Measurements from ENCODE around the gene TMA7B. TPM values are rescaled to one million over a fixed set of nuclear protein-coding genes. Genes with fewer than 3 reads are reported as not detected.

The TMA7B gene
- total and polyA plus RNA-seq, 2 of the 4 experiments (the other 2 are of a cell fraction) = not detected

- ATAC-seq (ENCODE audit: low read depth) (no peak), DNase-seq (no peak)
- no CpG with 5 or more reads among the region's 4 CpGs for WGBS, 2 experiments (ENCODE audit: extremely low coverage in 2 of 2, insufficient read length in 1 of 2)
- Histone ChIP-seq H4K91ac (ENCODE audit: insufficient read depth, low read depth, low read length) (no peak overlapping the region), H3K4me1 (ENCODE audit: control insufficient read depth, insufficient read depth, low read length) (no peaks in the 10 kb centered on the region; the same call in 1 of the 2 replicates), H3K4me2 (ENCODE audit: low read depth, low read length) (no peak overlapping the region), H3K56ac (ENCODE audit: extremely low read depth, insufficient read depth, low read length) (no peak overlapping the region), H4K5ac (ENCODE audit: low read depth, low read length) (no peak overlapping the region), H3K23ac (ENCODE audit: low read depth, low read length) (no peak overlapping the region), H3K36me3 (ENCODE audit: control insufficient read depth, insufficient read depth, low read length) (no peaks in the 10 kb centered on the region), H2BK120ac (ENCODE audit: low read depth, low read length) (no peak overlapping the region), H4K20me1 (ENCODE audit: insufficient read depth, low read length) (no peaks in the 10 kb centered on the region), H3K14ac (replicated peaks; ENCODE audit: low read depth, low read length) (no peak overlapping the region), H3K79me1 (ENCODE audit: low read depth in 1 of 2, low read length in 2 of 2) (no peaks in the 10 kb centered on the region), H3K9me3 (ENCODE audit: control insufficient read depth, insufficient read depth, low read length) (no peaks in the 10 kb centered on the region), H4K8ac (ENCODE audit: low read depth in 2 of 2, low read length in 2 of 2) (no peak overlapping the region), H3K4ac (ENCODE audit: low read depth, low read length) (no peak overlapping the region), H3K4me3 (ENCODE audit: insufficient read depth, low read depth, low read length) (no peak overlapping the region), H2BK15ac (ENCODE audit: low read depth, low read length) (no peak overlapping the region), H2AK9ac (replicated peaks; ENCODE audit: low read depth, low read length, poor library complexity) (no peak overlapping the region), H2BK20ac (ENCODE audit: low read depth, low read length) (no peak overlapping the region), H3K27ac (ENCODE audit: insufficient read depth, low read length) (no peak overlapping the region), H3K9me1 (ENCODE audit: insufficient read depth, low read length) (no peaks in the 10 kb centered on the region; the same call in 1 of the 2 replicates), H3K27me3 (ENCODE audit: control insufficient read depth, insufficient read depth, low read length) (peaks cover 65% of the 10 kb centered on the region), H2AFZ (replicated peaks; ENCODE audit: low read length, poor library complexity) (no peak overlapping the region), H2AK5ac (ENCODE audit: low read depth, low read length) (no peak overlapping the region), H2BK5ac (ENCODE audit: low read depth, low read length, poor library complexity, severe bottlenecking) (no peak overlapping the region), H3K9ac (ENCODE audit: low read depth, low read length) (no peak overlapping the region), H3K18ac (ENCODE audit: low read depth, low read length) (no peak overlapping the region)
- dilution Hi-C loops (cut with HindIII; ENCODE audit: low sequenced_read_pairs, unreplicated experiment) (no loop called here), in situ Hi-C loops (cut with MboI; ENCODE audit: low sequenced_read_pairs) (no loop called here), intact Hi-C loops (cut with micrococcal nuclease) (no loop called here)
- CTCF ChIA-PET = no interaction called here
- BruUV-seq (replicated peaks) = no TSS peak
- POLR2A ChIA-PET (ENCODE audit: unreplicated experiment) = no interaction called here
- TF ChIP-seq CHD1 (IDR thresholded peaks at IDR 0.05; ENCODE audit: low read depth, low read length) = no peak
- TF ChIP-seq USF2 (IDR thresholded peaks at IDR 0.05; ENCODE audit: low read depth, low read length) = no peak
- no peak for TF ChIP-seq MAFK (IDR thresholded peaks at IDR 0.05; ENCODE audit: low read depth, low read length)
- no peak for TF ChIP-seq RAD21 (IDR thresholded peaks at IDR 0.05; ENCODE audit: low read length)
- no peak for TF ChIP-seq MXI1 (IDR thresholded peaks at IDR 0.05; ENCODE audit: borderline replicate concordance, low read depth, low read length)
- no peak for TF ChIP-seq CTCF (conservative IDR thresholded peaks at IDR 0.05; ENCODE audit: low read depth, low read length)
- no peak for TF ChIP-seq BHLHE40 (IDR thresholded peaks at IDR 0.05; ENCODE audit: low read depth, low read length)
- TF ChIP-seq RCOR1 (IDR thresholded peaks at IDR 0.05; ENCODE audit: insufficient replicate concordance, low read length) = no peak
- TF ChIP-seq FOS (IDR thresholded peaks at IDR 0.05; ENCODE audit: low read depth, low read length) = no peak
- TF ChIP-seq RFX5 (IDR thresholded peaks at IDR 0.05; ENCODE audit: low read depth, low read length) = no peak
- no peak for TF ChIP-seq MAZ (IDR thresholded peaks at IDR 0.05; ENCODE audit: borderline replicate concordance, low read depth, low read length)
- no peak for TF ChIP-seq SMC3 (IDR thresholded peaks at IDR 0.05; ENCODE audit: low read depth, low read length)
- no peak for TF ChIP-seq CEBPB (IDR thresholded peaks at IDR 0.05; ENCODE audit: low read depth, low read length)
- no peak for TF ChIP-seq POLR2A (IDR thresholded peaks at IDR 0.05; ENCODE audit: low read depth, low read length)
- TF ChIP-seq ELK1 (IDR thresholded peaks at IDR 0.05; ENCODE audit: borderline replicate concordance, low read depth, low read length) = no peak
Measured at GRCh38 chr22:39928536-39929520, 31.4 kb upstream of the TMA7B start.
